ENCODE data around the gene DSCAML1. TPM values are rescaled to one million over a fixed set of nuclear protein-coding genes. Genes with fewer than 3 reads are reported as not detected.

DSCAML1 gene
- total RNA-seq, 1 experiment from 2014 or later = 0.15 TPM

- H3K9me3 Mint-ChIP-seq = peaks cover 0 to 2% of the 10 kb centered on the region in 2 experiments; a peak in 1 of 5 replicates
- no peak overlapping the region for H2BK120ac ChIP-seq (ENCODE audit: low read depth, low read length, poor library complexity, severe bottlenecking)
- H3K79me1 ChIP-seq (ENCODE audit: insufficient read depth, low read depth, low read length, poor library complexity, severe bottlenecking) = no peaks in the 10 kb centered on the region
- no peak overlapping the region for H3K23ac ChIP-seq (ENCODE audit: insufficient read length, low read depth, low read length)
- no peak overlapping the region for H3K4ac ChIP-seq (ENCODE audit: low read depth, low read length)
- H3K4me1 ChIP-seq (ENCODE audit: insufficient read depth, low read length) = no peaks in the 10 kb centered on the region
- H3K14ac ChIP-seq (ENCODE audit: insufficient read depth, low read length) = no peak overlapping the region
- no CpG with 5 or more reads among the region's 11 CpGs for WGBS (ENCODE audit: extremely low coverage, insufficient read length, low lambda C conversion rate)
- no peak overlapping the region for H3T11ph ChIP-seq (ENCODE audit: low read length)
- H3K23me2 ChIP-seq (ENCODE audit: insufficient read length, low read depth, low read length, poor library complexity, severe bottlenecking) = no peaks in the 10 kb centered on the region
- no peak overlapping the region for H2BK5ac ChIP-seq (ENCODE audit: insufficient read length, low read length)
- H3K4me2 ChIP-seq (ENCODE audit: insufficient read depth, insufficient read length, low read length) = no peak overlapping the region
- no peak overlapping the region for H4K91ac ChIP-seq (ENCODE audit: insufficient read length, low read depth, low read length)
- H3K56ac ChIP-seq (ENCODE audit: insufficient read length, low read depth, low read length) = no peak overlapping the region
- H3K9ac ChIP-seq (ENCODE audit: extremely low read depth, insufficient read length, low read length) = no peak overlapping the region
- H3K4me1 Mint-ChIP-seq = peaks cover 35 to 41% of the 10 kb centered on the region in 2 experiments
- no peak overlapping the region for H2BK20ac ChIP-seq (ENCODE audit: low read depth, low read length, poor library complexity, severe bottlenecking)
- H3K27me3 ChIP-seq (ENCODE audit: insufficient read depth, low read length) = no peaks in the 10 kb centered on the region
- no peaks in the 10 kb centered on the region for H3K79me2 ChIP-seq (ENCODE audit: insufficient read depth, low read length)
- peaks cover 8% of the 10 kb centered on the region for H3K27me3 Mint-ChIP-seq (ENCODE audit: low read depth)
- no peaks in the 10 kb centered on the region for H4K20me1 ChIP-seq (ENCODE audit: control insufficient read depth, insufficient read depth, insufficient read length)
- H3K4me3 Mint-ChIP-seq = no peak overlapping the region
- H3K9me3 ChIP-seq (ENCODE audit: control insufficient read depth, low read depth, low read length) = no peaks in the 10 kb centered on the region
- no peak overlapping the region for H2BK12ac ChIP-seq (ENCODE audit: insufficient read length, low read depth, low read length)
- no peak overlapping the region for H4K8ac ChIP-seq (replicated peaks; ENCODE audit: insufficient read length, low read depth, low read length)
- H3K36me3 Mint-ChIP-seq (ENCODE audit: insufficient read depth in 1 of 3, low read depth in 3 of 3) = no peaks in the 10 kb centered on the region
- H2BK15ac ChIP-seq (ENCODE audit: low read depth, low read length) = no peak overlapping the region
- TF ChIP-seq CTCF (conservative IDR thresholded peaks at IDR 0.05) = no peak
- H2AK5ac ChIP-seq (ENCODE audit: insufficient read length, low read length) = no peak overlapping the region
- H3K18ac ChIP-seq (ENCODE audit: insufficient read length, low read depth, low read length) = no peak overlapping the region
- H3K27ac ChIP-seq (ENCODE audit: insufficient read length, low read depth, low read length) = no peak overlapping the region
- H3K27ac Mint-ChIP-seq = no peak overlapping the region; a peak in 1 of 7 replicates
- H2AFZ ChIP-seq (ENCODE audit: low read length) = no peak overlapping the region
- DNase-seq = no peak
- H4K5ac ChIP-seq (ENCODE audit: insufficient read length, low read depth, low read length) = no peak overlapping the region
Observed at GRCh38 chr11:117663821-117664220, 133.2 kb downstream of the DSCAML1 start.

All from H9 (cell line).